ENCODE measurements around the gene CIZ1. TPM values are rescaled to one million over a fixed set of nuclear protein-coding genes. Genes with fewer than 3 reads are reported as not detected.

The CIZ1 gene
- total and polyA plus RNA-seq, 2 of the 13 experiments (the other 11 are each of a cell fraction or from before 2014, with no cell fraction given) = 30.6 to 50.3 TPM

DNA sequence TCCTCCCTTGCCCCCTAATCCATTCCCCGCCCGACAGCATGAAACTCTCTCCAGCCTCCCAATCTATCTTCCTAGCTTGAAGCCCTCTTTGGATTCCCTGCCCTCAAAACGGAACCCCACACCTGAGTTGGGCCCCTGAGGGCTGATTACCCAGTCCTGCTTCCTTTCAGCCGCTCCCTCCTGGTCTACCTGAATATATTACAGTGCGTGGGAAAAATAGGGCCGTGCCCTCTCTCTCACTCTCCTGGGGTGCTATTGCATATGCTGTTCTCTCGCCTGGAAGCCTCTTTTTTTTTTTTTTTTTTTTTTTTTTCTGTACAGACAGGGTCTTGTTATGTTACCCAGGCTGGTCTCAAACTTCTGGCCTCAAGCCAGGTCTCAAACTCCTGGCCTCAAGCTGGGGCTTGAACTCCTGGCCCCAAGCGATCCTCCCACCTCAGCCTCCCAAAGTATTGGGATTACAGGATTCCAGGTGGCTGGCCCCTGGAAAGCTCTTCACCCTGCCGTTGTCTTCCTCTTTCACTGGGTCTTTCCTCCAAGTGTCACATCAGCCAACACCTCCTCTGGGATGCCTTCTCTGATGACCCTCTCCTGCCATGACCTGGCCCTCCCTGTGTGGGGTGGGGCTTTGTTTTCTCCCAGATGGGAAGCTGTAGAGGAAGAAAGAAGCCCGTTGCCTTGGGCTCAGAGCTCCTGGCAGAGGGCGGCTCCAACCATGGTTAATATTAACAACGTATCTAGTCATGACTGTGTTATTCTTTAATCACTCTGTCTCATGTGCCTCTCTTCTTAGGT lies 20.0 kb upstream of the CIZ1 start (continued):
- TF ChIP-seq, protein P1, sequence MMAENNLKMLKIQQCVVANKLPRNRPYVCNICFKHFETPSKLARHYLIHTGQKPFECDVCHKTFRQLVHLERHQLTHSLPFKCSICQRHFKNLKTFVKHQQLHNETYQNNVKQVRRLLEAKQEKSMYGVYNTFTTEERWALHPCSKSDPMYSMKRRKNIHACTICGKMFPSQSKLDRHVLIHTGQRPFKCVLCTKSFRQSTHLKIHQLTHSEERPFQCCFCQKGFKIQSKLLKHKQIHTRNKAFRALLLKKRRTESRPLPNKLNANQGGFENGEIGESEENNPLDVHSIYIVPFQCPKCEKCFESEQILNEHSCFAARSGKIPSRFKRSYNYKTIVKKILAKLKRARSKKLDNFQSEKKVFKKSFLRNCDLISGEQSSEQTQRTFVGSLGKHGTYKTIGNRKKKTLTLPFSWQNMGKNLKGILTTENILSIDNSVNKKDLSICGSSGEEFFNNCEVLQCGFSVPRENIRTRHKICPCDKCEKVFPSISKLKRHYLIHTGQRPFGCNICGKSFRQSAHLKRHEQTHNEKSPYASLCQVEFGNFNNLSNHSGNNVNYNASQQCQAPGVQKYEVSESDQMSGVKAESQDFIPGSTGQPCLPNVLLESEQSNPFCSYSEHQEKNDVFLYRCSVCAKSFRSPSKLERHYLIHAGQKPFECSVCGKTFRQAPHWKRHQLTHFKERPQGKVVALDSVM (CRISPR knock-in tag; IDR thresholded peaks at IDR 0.05) = peak; percentile 82
- TF ChIP-seq, protein P2, sequence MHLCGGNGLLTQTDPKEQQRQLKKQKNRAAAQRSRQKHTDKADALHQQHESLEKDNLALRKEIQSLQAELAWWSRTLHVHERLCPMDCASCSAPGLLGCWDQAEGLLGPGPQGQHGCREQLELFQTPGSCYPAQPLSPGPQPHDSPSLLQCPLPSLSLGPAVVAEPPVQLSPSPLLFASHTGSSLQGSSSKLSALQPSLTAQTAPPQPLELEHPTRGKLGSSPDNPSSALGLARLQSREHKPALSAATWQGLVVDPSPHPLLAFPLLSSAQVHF (CRISPR knock-in tag; IDR thresholded peaks at IDR 0.05) = no peak
- TF ChIP-seq HHEX (CRISPR knock-in tag; IDR thresholded peaks at IDR 0.05) = no peak
- TF ChIP-seq ZNF558 (CRISPR knock-in tag; IDR thresholded peaks at IDR 0.05; ENCODE audit: borderline replicate concordance) = no peak
- no peak for TF ChIP-seq FOXK1 (CRISPR knock-in tag; IDR thresholded peaks at IDR 0.05; ENCODE audit: borderline replicate concordance, low read depth)
- TF ChIP-seq, protein P3, sequence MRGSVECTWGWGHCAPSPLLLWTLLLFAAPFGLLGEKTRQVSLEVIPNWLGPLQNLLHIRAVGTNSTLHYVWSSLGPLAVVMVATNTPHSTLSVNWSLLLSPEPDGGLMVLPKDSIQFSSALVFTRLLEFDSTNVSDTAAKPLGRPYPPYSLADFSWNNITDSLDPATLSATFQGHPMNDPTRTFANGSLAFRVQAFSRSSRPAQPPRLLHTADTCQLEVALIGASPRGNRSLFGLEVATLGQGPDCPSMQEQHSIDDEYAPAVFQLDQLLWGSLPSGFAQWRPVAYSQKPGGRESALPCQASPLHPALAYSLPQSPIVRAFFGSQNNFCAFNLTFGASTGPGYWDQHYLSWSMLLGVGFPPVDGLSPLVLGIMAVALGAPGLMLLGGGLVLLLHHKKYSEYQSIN (CRISPR knock-in tag; IDR thresholded peaks at IDR 0.05; ENCODE audit: borderline replicate concordance) = no peak
- TF ChIP-seq NFYC (CRISPR knock-in tag; IDR thresholded peaks at IDR 0.05) = no peak
- TF ChIP-seq, protein P4, sequence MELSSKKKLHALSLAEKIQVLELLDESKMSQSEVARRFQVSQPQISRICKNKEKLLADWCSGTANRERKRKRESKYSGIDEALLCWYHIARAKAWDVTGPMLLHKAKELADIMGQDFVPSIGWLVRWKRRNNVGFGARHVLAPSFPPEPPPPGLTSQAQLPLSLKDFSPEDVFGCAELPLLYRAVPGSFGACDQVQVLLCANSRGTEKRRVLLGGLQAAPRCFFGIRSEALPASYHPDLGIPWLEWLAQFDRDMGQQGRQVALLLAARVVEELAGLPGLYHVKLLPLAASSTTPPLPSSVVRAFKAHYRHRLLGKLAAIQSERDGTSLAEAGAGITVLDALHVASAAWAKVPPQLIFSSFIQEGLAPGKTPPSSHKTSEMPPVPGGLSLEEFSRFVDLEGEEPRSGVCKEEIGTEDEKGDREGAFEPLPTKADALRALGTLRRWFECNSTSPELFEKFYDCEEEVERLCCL (CRISPR knock-in tag; IDR thresholded peaks at IDR 0.05; ENCODE audit: borderline replicate concordance) = no peak
- no peak for TF ChIP-seq KLF16 (CRISPR knock-in tag; IDR thresholded peaks at IDR 0.05)
- peak; percentile 8 for TF ChIP-seq TEAD3 (CRISPR knock-in tag; optimal IDR thresholded peaks at IDR 0.05; ENCODE audit: borderline replicate concordance)
- no peak for TF ChIP-seq ETV6 (CRISPR knock-in tag; conservative IDR thresholded peaks at IDR 0.05)
- TF ChIP-seq, protein P5, sequence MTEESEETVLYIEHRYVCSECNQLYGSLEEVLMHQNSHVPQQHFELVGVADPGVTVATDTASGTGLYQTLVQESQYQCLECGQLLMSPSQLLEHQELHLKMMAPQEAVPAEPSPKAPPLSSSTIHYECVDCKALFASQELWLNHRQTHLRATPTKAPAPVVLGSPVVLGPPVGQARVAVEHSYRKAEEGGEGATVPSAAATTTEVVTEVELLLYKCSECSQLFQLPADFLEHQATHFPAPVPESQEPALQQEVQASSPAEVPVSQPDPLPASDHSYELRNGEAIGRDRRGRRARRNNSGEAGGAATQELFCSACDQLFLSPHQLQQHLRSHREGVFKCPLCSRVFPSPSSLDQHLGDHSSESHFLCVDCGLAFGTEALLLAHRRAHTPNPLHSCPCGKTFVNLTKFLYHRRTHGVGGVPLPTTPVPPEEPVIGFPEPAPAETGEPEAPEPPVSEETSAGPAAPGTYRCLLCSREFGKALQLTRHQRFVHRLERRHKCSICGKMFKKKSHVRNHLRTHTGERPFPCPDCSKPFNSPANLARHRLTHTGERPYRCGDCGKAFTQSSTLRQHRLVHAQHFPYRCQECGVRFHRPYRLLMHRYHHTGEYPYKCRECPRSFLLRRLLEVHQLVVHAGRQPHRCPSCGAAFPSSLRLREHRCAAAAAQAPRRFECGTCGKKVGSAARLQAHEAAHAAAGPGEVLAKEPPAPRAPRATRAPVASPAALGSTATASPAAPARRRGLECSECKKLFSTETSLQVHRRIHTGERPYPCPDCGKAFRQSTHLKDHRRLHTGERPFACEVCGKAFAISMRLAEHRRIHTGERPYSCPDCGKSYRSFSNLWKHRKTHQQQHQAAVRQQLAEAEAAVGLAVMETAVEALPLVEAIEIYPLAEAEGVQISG (CRISPR knock-in tag; IDR thresholded peaks at IDR 0.05) = no peak
- no peak for TF ChIP-seq EEA1 (CRISPR knock-in tag; IDR thresholded peaks at IDR 0.05; ENCODE audit: borderline replicate concordance)
- TF ChIP-seq KDM2A (CRISPR knock-in tag; IDR thresholded peaks at IDR 0.05; ENCODE audit: borderline replicate concordance, low read depth) = 0 out of 2 replicates have a peak, but pooled peaks have one; percentile 22
- no peak for TF ChIP-seq EED (CRISPR knock-in tag; IDR thresholded peaks at IDR 0.05)

All from HepG2 (cell line).